Measurements from ENCODE around the gene TNFAIP8. TPM values are rescaled to one million over a fixed set of nuclear protein-coding genes. Genes with fewer than 3 reads are reported as not detected.

The TNFAIP8 gene
- total RNA-seq, 1 experiment from 2014 or later: 7.3 TPM

DNA sequence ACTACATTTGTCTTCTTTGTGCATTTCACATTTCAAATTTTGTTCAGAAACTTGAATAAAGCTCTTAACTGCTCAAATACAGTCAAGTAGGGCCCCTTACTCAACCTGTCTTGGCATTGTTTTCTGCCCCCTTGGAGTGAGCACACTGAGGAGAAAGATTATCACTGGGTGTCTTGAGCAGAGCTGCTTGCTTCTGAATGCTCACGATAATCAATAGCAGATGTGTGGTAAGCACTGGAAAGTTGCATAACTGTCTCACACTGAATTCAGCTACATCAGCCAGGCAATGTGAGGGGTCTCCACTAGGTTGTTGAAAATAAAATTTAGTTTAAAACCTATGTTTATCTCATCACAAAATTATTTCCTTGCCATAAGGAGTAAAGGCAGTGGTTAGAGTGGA is 7.8 kb upstream of the TNFAIP8 start:
- Histone ChIP-seq H2AK5ac (ENCODE audit: insufficient read length, low read length) (no peak overlapping the region), H3K4me1 (ENCODE audit: insufficient read depth, low read length) (peaks cover 7% of the 10 kb centered on the region), H4K5ac (ENCODE audit: insufficient read length, low read depth, low read length) (no peak overlapping the region), H3K23ac (ENCODE audit: insufficient read length, low read depth, low read length) (no peak overlapping the region), H3K4me2 (ENCODE audit: insufficient read depth, insufficient read length, low read length) (no peak overlapping the region), H3K27ac (ENCODE audit: insufficient read length, low read depth, low read length) (no peak overlapping the region), H2BK15ac (ENCODE audit: low read depth, low read length) (no peak overlapping the region), H4K91ac (ENCODE audit: insufficient read length, low read depth, low read length) (no peak overlapping the region), H3K9me3 (ENCODE audit: control insufficient read depth, low read depth, low read length) (no peaks in the 10 kb centered on the region), H3K79me2 (ENCODE audit: insufficient read depth, low read length) (no peaks in the 10 kb centered on the region), H3K79me1 (ENCODE audit: insufficient read depth, low read depth, low read length, poor library complexity, severe bottlenecking) (peaks cover 2% of the 10 kb centered on the region), H3K9ac (ENCODE audit: extremely low read depth, insufficient read length, low read length) (no peak overlapping the region), H3K23me2 (ENCODE audit: insufficient read length, low read depth, low read length, poor library complexity, severe bottlenecking) (no peaks in the 10 kb centered on the region), H3K14ac (ENCODE audit: insufficient read depth, low read length) (no peak overlapping the region), H3T11ph (ENCODE audit: low read length) (no peak overlapping the region), H4K20me1 (ENCODE audit: control insufficient read depth, insufficient read depth, insufficient read length) (no peaks in the 10 kb centered on the region), H4K8ac (replicated peaks; ENCODE audit: insufficient read length, low read depth, low read length) (no peak overlapping the region), H2BK12ac (ENCODE audit: insufficient read length, low read depth, low read length) (no peak overlapping the region), H2BK5ac (ENCODE audit: insufficient read length, low read length) (no peak overlapping the region), H3K4ac (ENCODE audit: low read depth, low read length) (no peak overlapping the region), H3K56ac (ENCODE audit: insufficient read length, low read depth, low read length) (no peak overlapping the region), H3K18ac (ENCODE audit: insufficient read length, low read depth, low read length) (no peak overlapping the region), H2BK20ac (ENCODE audit: low read depth, low read length, poor library complexity, severe bottlenecking) (no peak overlapping the region), H3K27me3 (ENCODE audit: insufficient read depth, low read length) (no peaks in the 10 kb centered on the region), H2AFZ (ENCODE audit: low read length) (no peak overlapping the region), H2BK120ac (ENCODE audit: low read depth, low read length, poor library complexity, severe bottlenecking) (no peak overlapping the region)
- H3K4me3 Mint-ChIP-seq: no peak overlapping the region
- no peaks in the 10 kb centered on the region for H3K9me3 Mint-ChIP-seq
- DNase-seq: no peak
- no peak overlapping the region for H3K27ac Mint-ChIP-seq
- H3K27me3 Mint-ChIP-seq (ENCODE audit: low read depth): no peaks in the 10 kb centered on the region
- TF ChIP-seq, protein P1, sequence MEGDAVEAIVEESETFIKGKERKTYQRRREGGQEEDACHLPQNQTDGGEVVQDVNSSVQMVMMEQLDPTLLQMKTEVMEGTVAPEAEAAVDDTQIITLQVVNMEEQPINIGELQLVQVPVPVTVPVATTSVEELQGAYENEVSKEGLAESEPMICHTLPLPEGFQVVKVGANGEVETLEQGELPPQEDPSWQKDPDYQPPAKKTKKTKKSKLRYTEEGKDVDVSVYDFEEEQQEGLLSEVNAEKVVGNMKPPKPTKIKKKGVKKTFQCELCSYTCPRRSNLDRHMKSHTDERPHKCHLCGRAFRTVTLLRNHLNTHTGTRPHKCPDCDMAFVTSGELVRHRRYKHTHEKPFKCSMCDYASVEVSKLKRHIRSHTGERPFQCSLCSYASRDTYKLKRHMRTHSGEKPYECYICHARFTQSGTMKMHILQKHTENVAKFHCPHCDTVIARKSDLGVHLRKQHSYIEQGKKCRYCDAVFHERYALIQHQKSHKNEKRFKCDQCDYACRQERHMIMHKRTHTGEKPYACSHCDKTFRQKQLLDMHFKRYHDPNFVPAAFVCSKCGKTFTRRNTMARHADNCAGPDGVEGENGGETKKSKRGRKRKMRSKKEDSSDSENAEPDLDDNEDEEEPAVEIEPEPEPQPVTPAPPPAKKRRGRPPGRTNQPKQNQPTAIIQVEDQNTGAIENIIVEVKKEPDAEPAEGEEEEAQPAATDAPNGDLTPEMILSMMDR (conservative IDR thresholded peaks at IDR 0.05): no peak
- no CpG with 5 or more reads among the region's 1 CpG for WGBS (ENCODE audit: extremely low coverage, insufficient read length, low lambda C conversion rate)
- no peaks in the 10 kb centered on the region for H3K36me3 Mint-ChIP-seq (ENCODE audit: insufficient read depth in 1 of 3, low read depth in 3 of 3)
- H3K4me1 Mint-ChIP-seq: peaks cover 45 to 50% of the 10 kb centered on the region in 2 experiments

Data from H9 (cell line).